Measurements from ENCODE around the gene CEBPZ. TPM values are rescaled to one million over a fixed set of nuclear protein-coding genes. Genes with fewer than 3 reads are reported as not detected.
"Not testable (repeated sequence)": the region's sequence is repeated elsewhere in the genome, so short reads cannot be mapped to it uniquely, and the experiment has no call there.

Gene CEBPZ
- polyA plus RNA-seq, 1 experiment: 21.1 TPM

DNA sequence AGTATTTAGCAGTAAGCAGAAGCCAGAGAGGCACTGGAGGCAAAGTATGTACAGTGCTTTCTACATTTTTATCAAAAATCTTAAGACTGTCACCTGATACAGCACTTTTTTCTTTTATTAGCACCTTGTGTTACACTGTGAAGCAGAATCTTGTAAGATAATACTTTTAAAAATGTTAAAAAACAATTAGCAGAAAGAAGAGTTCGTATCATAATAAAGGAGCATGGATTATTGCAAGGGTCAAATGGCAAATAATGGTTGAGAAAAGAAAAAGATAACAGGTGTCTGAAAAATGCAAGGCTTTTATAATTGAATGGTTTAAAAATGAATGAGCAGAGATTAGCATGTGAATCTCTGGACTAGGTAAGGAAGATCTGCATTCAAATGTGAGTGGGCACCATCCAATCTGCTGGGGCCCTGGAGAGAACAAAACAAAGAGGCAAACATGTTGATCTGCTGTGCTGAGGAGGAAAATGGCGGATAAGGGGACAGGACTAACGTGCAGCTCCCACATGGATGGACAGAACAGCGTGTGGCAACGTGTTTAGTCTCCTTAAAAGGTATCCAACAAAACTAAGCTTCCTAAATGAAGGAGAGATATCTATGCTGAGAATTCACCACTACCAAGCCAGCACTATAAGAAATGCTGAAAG lies 25.6 kb downstream of the CEBPZ start:
- POLR2A ChIA-PET: no interaction called here
- TF ChIP-seq, protein P1, sequence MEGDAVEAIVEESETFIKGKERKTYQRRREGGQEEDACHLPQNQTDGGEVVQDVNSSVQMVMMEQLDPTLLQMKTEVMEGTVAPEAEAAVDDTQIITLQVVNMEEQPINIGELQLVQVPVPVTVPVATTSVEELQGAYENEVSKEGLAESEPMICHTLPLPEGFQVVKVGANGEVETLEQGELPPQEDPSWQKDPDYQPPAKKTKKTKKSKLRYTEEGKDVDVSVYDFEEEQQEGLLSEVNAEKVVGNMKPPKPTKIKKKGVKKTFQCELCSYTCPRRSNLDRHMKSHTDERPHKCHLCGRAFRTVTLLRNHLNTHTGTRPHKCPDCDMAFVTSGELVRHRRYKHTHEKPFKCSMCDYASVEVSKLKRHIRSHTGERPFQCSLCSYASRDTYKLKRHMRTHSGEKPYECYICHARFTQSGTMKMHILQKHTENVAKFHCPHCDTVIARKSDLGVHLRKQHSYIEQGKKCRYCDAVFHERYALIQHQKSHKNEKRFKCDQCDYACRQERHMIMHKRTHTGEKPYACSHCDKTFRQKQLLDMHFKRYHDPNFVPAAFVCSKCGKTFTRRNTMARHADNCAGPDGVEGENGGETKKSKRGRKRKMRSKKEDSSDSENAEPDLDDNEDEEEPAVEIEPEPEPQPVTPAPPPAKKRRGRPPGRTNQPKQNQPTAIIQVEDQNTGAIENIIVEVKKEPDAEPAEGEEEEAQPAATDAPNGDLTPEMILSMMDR (IDR thresholded peaks at IDR 0.05; ENCODE audit: low read depth, low read length): no peak

DNA sequence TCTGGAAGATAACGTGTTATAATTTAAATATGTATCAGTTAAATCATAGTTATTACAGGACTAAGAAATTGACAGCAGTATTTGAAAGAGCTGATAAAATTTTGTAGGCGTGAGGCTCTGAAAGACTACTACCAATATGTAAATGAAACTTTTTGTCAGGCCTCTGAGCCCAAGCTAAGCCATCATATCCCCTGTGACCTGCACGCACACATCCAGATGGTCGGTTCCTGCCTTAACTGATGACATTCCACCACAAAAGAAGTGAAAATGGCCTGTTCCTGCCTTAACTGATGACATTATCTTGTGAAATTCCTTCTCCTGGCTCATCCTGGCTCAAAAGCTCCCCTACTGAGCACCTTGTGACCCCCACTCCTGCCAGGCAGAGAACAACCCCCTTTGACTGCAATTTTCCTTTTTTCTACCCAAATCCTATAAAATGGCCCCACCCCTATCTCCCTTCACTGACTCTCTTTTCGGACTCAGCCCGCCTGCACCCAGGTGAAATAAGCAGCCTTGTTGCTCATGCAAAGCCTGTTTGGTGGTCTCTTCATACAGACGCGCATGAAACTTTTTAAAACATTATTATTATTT lies 26.2 kb downstream of the CEBPZ start:
- DNase-seq (ENCODE audit: low read depth, low spot score); H3K4me3 ChIP-seq (ENCODE audit: low read depth, low read length); H3K27me3 ChIP-seq (ENCODE audit: control insufficient read depth, insufficient read depth, low read length); POLR2A ChIA-PET; CTCF ChIA-PET; H3K27ac ChIP-seq (ENCODE audit: low read depth, low read length): not testable (repeated sequence)
- H3K9me3 ChIP-seq (ENCODE audit: control insufficient read depth, insufficient read depth, low read length): peaks cover 13% of the 10 kb centered on the region

More for the DNA sequence above, 25.6 kb downstream of the CEBPZ start:
- Histone ChIP-seq H3K9me3 (ENCODE audit: control insufficient read depth, insufficient read depth, low read length) (peaks cover 13% of the 10 kb centered on the region), H3K27ac (ENCODE audit: low read depth, low read length) (no peak overlapping the region), H3K4me3 (ENCODE audit: low read depth, low read length) (no peak overlapping the region), H3K27me3 (ENCODE audit: control insufficient read depth, insufficient read depth, low read length) (no peaks in the 10 kb centered on the region)
- no peak for DNase-seq (ENCODE audit: low read depth, low spot score)
- CTCF ChIA-PET: no interaction called here

DNA sequence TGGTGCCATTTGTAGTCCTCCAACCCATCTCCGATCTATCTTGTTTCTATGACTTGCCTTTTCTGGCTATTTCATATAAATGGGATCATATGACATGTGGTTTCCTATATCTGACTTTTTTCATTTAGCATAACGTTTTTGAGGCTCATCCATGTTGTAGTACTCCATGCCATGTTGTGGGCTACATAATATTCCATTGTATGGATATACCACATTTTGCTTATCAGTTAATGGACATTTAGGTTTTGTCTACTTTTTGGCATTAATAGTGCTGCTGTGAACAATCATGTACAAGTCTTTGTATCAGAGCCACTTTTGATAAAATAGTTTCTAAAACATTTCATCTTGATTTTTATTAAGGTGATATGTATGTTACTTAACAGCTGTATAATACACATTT lies 27.7 kb downstream of the CEBPZ start:
- POLR2A ChIA-PET: no interaction called here

DNA sequence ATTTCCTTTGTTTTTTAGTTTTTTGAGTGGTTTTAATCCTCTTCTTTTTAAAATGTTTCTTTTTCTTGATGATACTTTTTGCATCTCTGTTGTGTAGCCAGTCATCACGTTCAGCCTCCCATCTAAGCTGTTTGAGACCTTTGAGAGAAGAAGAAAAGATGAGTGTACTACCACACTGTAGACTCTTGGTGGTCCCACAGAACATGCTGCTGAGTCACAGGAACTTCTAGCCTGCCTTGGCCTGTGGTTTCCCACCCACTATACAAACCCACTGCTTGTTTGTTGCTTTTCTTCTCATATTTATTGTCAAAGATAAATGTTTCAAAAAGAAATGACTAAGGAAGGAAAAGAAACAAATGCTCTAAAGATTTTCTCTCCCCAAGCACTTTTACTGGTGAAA lies 29.6 kb downstream of the CEBPZ start:
- TF ChIP-seq, protein P1 (IDR thresholded peaks at IDR 0.05; ENCODE audit: low read depth, low read length): no peak
- peaks cover 13% of the 10 kb centered on the region for H3K9me3 ChIP-seq (ENCODE audit: control insufficient read depth, insufficient read depth, low read length)
- ChIA-PET POLR2A (no interaction called here), CTCF (interaction anchor here (0.7 to 1.6 kb wide), 2 partner anchors 33 to 142 kb away, joined by 3 to 8 read pairs; no protein-coding TSS in a partner anchor)
- H3K27ac ChIP-seq (ENCODE audit: low read depth, low read length): no peak overlapping the region
- DNase-seq (ENCODE audit: low read depth, low spot score): no peak
- no peak overlapping the region for H3K4me3 ChIP-seq (ENCODE audit: low read depth, low read length)
- H3K27me3 ChIP-seq (ENCODE audit: control insufficient read depth, insufficient read depth, low read length): no peaks in the 10 kb centered on the region

More for the DNA sequence above, 27.7 kb downstream of the CEBPZ start:
- Histone ChIP-seq H3K4me3 (ENCODE audit: low read depth, low read length) (no peak overlapping the region), H3K27ac (ENCODE audit: low read depth, low read length) (no peak overlapping the region), H3K9me3 (ENCODE audit: control insufficient read depth, insufficient read depth, low read length) (peaks cover 13% of the 10 kb centered on the region), H3K27me3 (ENCODE audit: control insufficient read depth, insufficient read depth, low read length) (no peaks in the 10 kb centered on the region)
- DNase-seq (ENCODE audit: low read depth, low spot score): no peak
- TF ChIP-seq, protein P1 (IDR thresholded peaks at IDR 0.05; ENCODE audit: low read depth, low read length): no peak
- CTCF ChIA-PET: no interaction called here

DNA sequence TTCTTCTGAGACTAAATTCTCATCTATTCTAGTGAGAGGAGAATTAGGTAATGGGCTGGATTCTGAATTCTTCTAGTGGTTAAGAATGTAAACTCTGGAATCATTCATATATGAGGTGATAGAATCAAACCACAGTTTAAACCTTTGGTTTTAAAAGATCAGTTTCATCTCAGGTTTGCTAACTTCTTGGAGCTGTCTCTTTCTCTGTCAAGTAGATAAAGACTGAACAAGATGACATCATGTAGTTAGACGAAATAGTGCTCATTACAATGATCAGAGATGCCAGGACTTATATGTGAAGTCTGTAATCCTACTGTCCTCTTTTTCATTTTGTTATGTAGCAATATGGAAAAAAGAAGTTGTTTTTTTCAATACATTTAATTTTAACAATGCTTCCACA lies 30.2 kb downstream of the CEBPZ start:
- peaks cover 8% of the 10 kb centered on the region for H3K9me3 ChIP-seq (ENCODE audit: control insufficient read depth, insufficient read depth, low read length)
- no peak overlapping the region for H3K27ac ChIP-seq (ENCODE audit: low read depth, low read length)
- no peak overlapping the region for H3K4me3 ChIP-seq (ENCODE audit: low read depth, low read length)
- no peak for DNase-seq (ENCODE audit: low read depth, low spot score)
- TF ChIP-seq, protein P1 (IDR thresholded peaks at IDR 0.05; ENCODE audit: low read depth, low read length): no peak
- no peaks in the 10 kb centered on the region for H3K27me3 ChIP-seq (ENCODE audit: control insufficient read depth, insufficient read depth, low read length)
- POLR2A ChIA-PET: interaction anchor here (0.6 kb wide), 2 partner anchors 10 to 77 kb away, joined by 3 to 15 read pairs; no protein-coding TSS in a partner anchor
- CTCF ChIA-PET: interaction anchor here (0.7 kb wide), 1 partner anchor 142 kb away, joined by 3 read pairs; no protein-coding TSS in a partner anchor

Data from AG04450 (cell line).